Cardiac fibroblast (primary cell): Measurements from ENCODE around the gene KIF26A.

ENCODE experiments used
- DNase-seq, 2 donors: peaks; one replicate each; pipeline versions ENCODE4 v3.0.0 to v3.0.0-alpha.2; 2010; ENCODE audit warnings: low read depth in 2 of 2
- H3K4me3 ChIP-seq, 2 donors: replicated peaks in 1 of 2; 1 replicate in 1 of 2; 2 replicates in 1 of 2; pipeline ENCODE4 v1.5.1; 2011; ENCODE audit warnings: low read depth in 2 of 2, low read length in 2 of 2, mild to moderate bottlenecking in 2 of 2, moderate library complexity in 1 of 2
- CTCF ChIP-seq: IDR thresholded peaks from one replicate; pipeline ENCODE4 v1.5.1; 2011; ENCODE audit warnings: low read depth, mild to moderate bottlenecking, low read length, inconsistent platforms

The KIF26A gene

GRCh38 chr14:104156142-104156541, 17.8 kb downstream of the KIF26A start:
- TF ChIP-seq CTCF: no peak
- DNase-seq: no peak
- no peak overlapping the region for H3K4me3 ChIP-seq

- H3K4me3 ChIP-seq: no peak overlapping the region
- TF ChIP-seq CTCF: no peak
- no peak for DNase-seq
These were observed 18.9 kb downstream of the KIF26A start for GRCh38 chr14:104157016-104157928.

GRCh38 chr14:104158827-104159798, 20.7 kb downstream of the KIF26A start:
- TF ChIP-seq CTCF: no peak
- H3K4me3 ChIP-seq: no peak overlapping the region
- DNase-seq: no peak

- no peak for TF ChIP-seq CTCF
- H3K4me3 ChIP-seq: no peak overlapping the region
- DNase-seq: no peak
These were observed 21.6 kb downstream of the KIF26A start for GRCh38 chr14:104159990-104160389.

- DNase-seq: no peak
- TF ChIP-seq CTCF: no peak
These were observed 23.4 kb downstream of the KIF26A start for GRCh38 chr14:104161602-104162367.

GRCh38 chr14:104162495-104162894, 24.1 kb downstream of the KIF26A start:
- no peak for TF ChIP-seq CTCF
- DNase-seq: no peak
- H3K4me3 ChIP-seq: no peak overlapping the region

More at GRCh38 chr14:104161602-104162367, 23.4 kb downstream of the KIF26A start:
- H3K4me3 ChIP-seq: no peak overlapping the region
